ENCODE results near the gene DHRS7. TPM values are rescaled to one million over a fixed set of nuclear protein-coding genes. Genes with fewer than 3 reads are reported as not detected.

Gene DHRS7
- total and polyA plus RNA-seq, 9 of the 15 experiments (the other 6 are each of a cell fraction or from before 2014, with no cell fraction given): 10.2 to 20.1 (median 15.7) TPM

- peak overlapping the region in 1 of 2 experiments; percentile 83; a peak in 1 of 4 replicates for H3K9ac ChIP-seq (ENCODE audit: insufficient read depth in 1 of 2, low read depth in 2 of 2, low read length in 2 of 2)
- peaks cover 0 to 9% of the 10 kb centered on the region in 2 experiments; a peak in 2 of 5 replicates for H3K4me1 ChIP-seq (replicated peaks in 1 of 2; ENCODE audit: control insufficient read depth in 2 of 2, insufficient read depth in 2 of 2, low read length in 2 of 2)
- peaks cover 5% of the 10 kb centered on the region for H3K79me2 ChIP-seq (ENCODE audit: control insufficient read depth, insufficient read depth, low read length)
- H3K4me2 ChIP-seq (ENCODE audit: insufficient read depth, low read length): peak overlapping the region; percentile 92
- H3K27ac ChIP-seq (ENCODE audit: extremely low read depth, low read depth, low read length): no peak overlapping the region; the same call in 2 of the 3 replicates
- in situ Hi-C loops (cut with MboI): loop anchor here (10.0 kb wide), 2 partner anchors 99 to 199 kb away; no protein-coding TSS in a partner anchor
- H3K9me1 ChIP-seq (ENCODE audit: control insufficient read depth, insufficient read depth, low read length): no peaks in the 10 kb centered on the region
- H3K27me3 ChIP-seq (ENCODE audit: control insufficient read depth in 2 of 2, insufficient read depth in 2 of 2, low read length in 2 of 2): no peaks in the 10 kb centered on the region
- DNase-seq (ENCODE audit: extremely low read depth in 1 of 4, low spot score in 3 of 4) (no peak), FAIRE-seq (no peak), ATAC-seq (no peak)
- POLR2A ChIA-PET: no interaction called here
- no TSS peak for BruUV-seq (replicated peaks)
- 53% methylated on average over 6 of the region's 6 CpGs for WGBS (ENCODE audit: insufficient coverage, low coverage, missing lambda C conversion rate)
- CTCF ChIA-PET (ENCODE audit: low intra/inter-chr PET ratio): no interaction called here
- 0 out of 2 replicates have a peak overlapping the region, but pooled peaks have one; percentile 74 for H3K4me3 ChIP-seq
- H4K20me1 ChIP-seq (replicated peaks; ENCODE audit: control insufficient read depth, insufficient read depth, low read length): no peaks in the 10 kb centered on the region
- H3K36me3 ChIP-seq (ENCODE audit: control insufficient read depth, insufficient read depth, low read length): no peaks in the 10 kb centered on the region
- peak overlapping the region; percentile 97; the same call in 1 of the 2 replicates for H2AFZ ChIP-seq (ENCODE audit: low read depth, low read length)
- H3K9me3 ChIP-seq (replicated peaks; ENCODE audit: control insufficient read depth, insufficient read depth, low read depth, low read length): no peaks in the 10 kb centered on the region
- intact Hi-C loops (cut with micrococcal nuclease): loop anchor here (2.0 kb wide), 1 partner anchor 71 kb away; no protein-coding TSS in a partner anchor
- TF ChIP-seq YY1 (IDR thresholded peaks at IDR 0.05; ENCODE audit: borderline replicate concordance in 1 of 3, control insufficient read depth in 1 of 3, extremely low read depth in 1 of 3, insufficient read depth in 3 of 3, insufficient read length in 1 of 3, insufficient replicate concordance in 2 of 3, low read depth in 1 of 3, low read length in 2 of 3) (peak in 1 of 3 experiments; percentile 34), ZBTB49 (CRISPR knock-in tag; IDR thresholded peaks at IDR 0.05; ENCODE audit: borderline replicate concordance) (no peak), MECOM (CRISPR knock-in tag; IDR thresholded peaks at IDR 0.05) (no peak), CUX1 (CRISPR knock-in tag; IDR thresholded peaks at IDR 0.05) (no peak), GATAD2A (IDR thresholded peaks at IDR 0.05) (no peak)
Measured at GRCh38 chr14:60163693-60164092, 1.5 kb downstream of the DHRS7 start.
